ENCODE results near the gene SHOC2.
A peak's percentile ranks its signal among the peaks of the same experiment; 100 is the strongest.

Gene SHOC2

DNA sequence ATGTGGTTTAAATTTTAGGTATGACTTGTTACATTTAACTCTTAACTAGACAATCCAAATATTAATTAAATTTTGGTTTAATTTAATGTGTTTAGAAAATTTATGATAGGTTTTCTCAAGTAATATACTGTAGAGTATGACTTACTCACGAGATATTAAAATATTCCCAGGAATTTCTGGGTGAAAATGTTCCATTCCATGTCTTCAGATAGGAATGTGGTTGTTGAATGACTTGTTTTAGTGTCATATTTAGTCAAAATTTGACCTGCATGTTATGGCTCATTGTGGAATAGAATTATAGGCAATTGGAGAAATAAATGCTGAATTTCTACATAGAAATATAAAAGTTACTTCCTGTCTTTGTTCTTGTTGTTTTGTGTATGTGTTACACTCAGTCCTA lies 46.7 kb downstream of the SHOC2 start:
- TF ChIP-seq, protein P1, sequence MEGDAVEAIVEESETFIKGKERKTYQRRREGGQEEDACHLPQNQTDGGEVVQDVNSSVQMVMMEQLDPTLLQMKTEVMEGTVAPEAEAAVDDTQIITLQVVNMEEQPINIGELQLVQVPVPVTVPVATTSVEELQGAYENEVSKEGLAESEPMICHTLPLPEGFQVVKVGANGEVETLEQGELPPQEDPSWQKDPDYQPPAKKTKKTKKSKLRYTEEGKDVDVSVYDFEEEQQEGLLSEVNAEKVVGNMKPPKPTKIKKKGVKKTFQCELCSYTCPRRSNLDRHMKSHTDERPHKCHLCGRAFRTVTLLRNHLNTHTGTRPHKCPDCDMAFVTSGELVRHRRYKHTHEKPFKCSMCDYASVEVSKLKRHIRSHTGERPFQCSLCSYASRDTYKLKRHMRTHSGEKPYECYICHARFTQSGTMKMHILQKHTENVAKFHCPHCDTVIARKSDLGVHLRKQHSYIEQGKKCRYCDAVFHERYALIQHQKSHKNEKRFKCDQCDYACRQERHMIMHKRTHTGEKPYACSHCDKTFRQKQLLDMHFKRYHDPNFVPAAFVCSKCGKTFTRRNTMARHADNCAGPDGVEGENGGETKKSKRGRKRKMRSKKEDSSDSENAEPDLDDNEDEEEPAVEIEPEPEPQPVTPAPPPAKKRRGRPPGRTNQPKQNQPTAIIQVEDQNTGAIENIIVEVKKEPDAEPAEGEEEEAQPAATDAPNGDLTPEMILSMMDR (conservative IDR thresholded peaks at IDR 0.05): no peak
- H3K27ac ChIP-seq: no peak overlapping the region

DNA sequence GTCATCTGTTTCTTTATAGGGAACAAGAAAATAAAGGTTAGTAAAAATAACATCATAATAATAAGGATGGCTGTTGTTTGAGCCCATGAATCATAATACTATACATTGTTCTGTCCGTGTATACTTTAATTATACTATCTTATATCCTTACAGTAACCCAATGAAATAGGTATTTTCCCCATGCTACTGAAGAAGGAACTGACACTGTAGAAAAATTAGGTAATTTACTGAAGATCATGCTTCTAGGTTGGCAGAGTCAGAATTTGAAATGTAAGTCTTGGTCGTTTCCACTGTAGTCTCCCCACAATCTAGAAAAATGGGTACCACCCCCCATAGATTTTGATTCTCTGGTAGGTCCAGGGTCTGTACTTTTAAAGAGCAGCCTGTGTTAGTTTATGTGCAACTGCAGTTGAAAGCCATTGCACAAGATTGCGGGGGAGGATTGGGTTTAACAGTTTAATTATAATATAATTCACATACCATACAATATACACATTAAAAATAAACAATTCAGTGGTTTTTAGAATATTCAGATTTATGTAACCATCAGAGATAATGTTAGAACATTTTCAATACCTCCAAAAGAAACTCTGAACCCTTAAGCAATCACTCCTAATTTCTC lies 47.7 kb downstream of the SHOC2 start:
- no peak overlapping the region for H3K27ac ChIP-seq
- TF ChIP-seq, protein P1 (conservative IDR thresholded peaks at IDR 0.05): no peak

DNA sequence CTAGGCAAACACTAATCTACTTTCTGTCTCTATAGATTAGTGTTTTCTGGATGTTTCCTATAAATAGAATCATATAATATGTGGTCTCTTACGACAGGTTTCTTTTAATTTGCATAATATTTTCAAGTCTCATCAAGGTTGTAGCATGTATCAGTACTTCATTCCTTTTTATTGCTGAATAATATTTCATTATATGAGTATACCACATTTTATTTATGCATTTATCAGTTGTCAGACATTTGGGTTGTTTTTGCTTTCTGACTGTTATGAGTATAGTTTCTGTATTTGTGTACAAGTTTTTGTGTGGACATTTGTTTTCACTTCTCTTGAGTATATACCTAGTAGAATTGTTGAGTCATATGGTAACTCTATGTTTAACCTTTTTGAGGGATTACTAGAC lies 48.2 kb downstream of the SHOC2 start:
- TF ChIP-seq, protein P1 (conservative IDR thresholded peaks at IDR 0.05): no peak
- no peak overlapping the region for H3K27ac ChIP-seq

DNA sequence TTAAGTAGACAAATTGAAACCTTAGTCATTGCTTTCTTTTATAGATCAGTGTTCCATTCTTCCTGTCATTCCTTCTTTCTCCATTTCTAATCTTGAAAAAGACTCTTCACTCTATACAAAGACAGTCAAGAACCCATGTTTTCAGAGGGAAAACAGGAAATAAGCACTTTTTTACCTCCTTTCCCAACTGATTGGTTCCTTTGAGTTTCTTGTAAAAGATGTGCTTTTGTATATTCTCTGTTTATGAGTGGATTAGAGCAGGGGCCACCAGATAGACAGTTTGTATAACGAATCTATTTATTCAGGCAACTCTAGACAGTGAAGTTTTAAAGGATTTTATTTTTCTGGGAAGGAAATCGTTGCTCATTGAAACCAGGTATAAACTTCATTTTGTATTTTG lies 49.8 kb downstream of the SHOC2 start:
- H3K27ac ChIP-seq: no peak overlapping the region
- TF ChIP-seq, protein P1 (conservative IDR thresholded peaks at IDR 0.05): no peak

DNA sequence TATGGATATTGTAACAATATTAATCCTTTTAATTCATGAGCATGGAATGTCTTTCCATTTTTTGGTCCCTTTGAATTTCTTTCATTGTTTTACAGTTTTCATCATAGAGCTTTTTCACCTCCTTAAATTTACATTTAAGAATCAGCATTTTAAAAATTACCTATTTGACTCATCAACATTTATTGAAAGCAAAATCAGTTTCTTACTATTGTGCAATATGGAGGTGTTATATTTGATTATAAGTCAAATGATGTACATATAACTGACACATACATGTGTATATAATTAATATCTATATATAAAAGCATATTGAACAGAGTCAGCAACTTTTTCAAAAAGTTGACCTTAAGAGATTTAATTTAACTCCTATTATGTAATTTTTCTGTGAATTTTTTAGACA lies 52.2 kb downstream of the SHOC2 start:
- TF ChIP-seq, protein P1 (conservative IDR thresholded peaks at IDR 0.05): no peak
- no peak overlapping the region for H3K27ac ChIP-seq

DNA sequence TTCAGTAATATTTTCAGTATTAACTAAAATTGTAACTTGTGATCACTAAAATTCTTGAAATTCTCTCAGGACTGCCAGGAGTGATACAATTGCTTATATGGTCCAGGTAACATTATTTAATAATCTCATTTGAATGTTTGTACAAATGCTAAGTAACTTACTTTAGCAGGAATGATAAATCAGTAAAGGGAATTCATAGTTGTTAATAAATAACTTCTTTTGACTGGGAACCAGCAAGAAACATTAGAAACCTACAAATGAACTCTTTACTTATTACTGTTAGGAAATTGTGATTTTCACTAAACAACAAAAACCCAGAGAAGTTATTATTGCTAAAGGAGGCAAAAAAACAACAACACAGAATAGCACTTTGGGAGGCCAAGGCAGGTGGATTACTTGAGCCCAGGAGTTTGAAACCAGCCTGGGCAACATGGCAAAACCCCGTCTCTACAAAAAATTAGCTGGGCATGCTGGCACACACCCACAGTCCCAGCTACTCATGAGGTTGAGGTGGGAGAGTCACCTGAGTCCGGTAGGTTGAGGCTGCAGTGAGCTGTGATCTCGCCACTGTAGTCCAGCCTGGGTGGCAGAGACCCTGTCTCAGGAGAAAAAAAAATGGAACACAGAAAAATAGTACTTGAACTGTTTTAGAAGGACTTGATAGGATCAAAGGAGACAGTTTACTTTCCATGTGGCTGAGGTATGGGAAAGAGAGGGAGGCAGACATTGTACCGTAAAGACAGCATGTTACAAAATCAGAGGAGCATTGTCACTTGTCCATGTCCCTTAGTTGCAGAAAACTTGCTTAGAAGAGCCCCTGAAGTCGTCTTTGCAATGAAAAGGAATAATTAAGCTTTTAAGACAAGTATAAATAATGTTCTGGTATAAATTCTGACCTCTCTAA lies 53.1 kb downstream of the SHOC2 start:
- TF ChIP-seq, protein P1 (conservative IDR thresholded peaks at IDR 0.05): no peak
- H3K27ac ChIP-seq: peak overlapping the region; percentile 47; the same call in 1 of the 2 replicates

DNA sequence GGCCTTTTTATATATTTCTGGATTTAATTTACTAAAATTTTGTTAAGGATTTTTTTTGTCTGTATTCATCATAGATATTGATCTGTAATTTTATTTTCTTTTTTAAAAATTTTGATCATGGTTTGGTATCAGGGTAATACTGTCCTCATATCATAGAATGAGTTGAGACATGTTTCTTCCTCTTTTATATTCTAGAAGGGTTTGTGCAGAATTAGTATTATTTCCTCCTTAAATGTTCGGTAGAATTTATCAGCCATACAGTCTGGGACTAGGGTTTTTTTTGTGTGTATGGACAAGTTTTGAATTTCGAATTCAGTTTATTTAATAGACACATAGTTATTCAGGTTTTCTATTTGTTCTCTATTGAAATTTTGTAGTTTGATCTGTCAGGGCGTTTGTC lies 54.0 kb downstream of the SHOC2 start:
- no peak overlapping the region for H3K27ac ChIP-seq
- TF ChIP-seq, protein P1 (conservative IDR thresholded peaks at IDR 0.05): no peak
